ENCODE results near the gene SCGN. TPM values are rescaled to one million over a fixed set of nuclear protein-coding genes. Genes with fewer than 3 reads are reported as not detected.

The SCGN gene
- total and polyA plus RNA-seq, 2 of the 13 experiments (the other 11 are each of a cell fraction or from before 2014, with no cell fraction given), result 2.9 to 29.0 TPM

- TF ChIP-seq THAP9 (CRISPR knock-in tag; IDR thresholded peaks at IDR 0.05; ENCODE audit: borderline replicate concordance), result peak; percentile 82; the same call in 1 of the 2 replicates
- peak; percentile 78; the same call in 1 of the 2 replicates for TF ChIP-seq ZNF644 (CRISPR knock-in tag; IDR thresholded peaks at IDR 0.05; ENCODE audit: low read depth)
- peak; percentile 92 for TF ChIP-seq TOPORS (CRISPR knock-in tag; IDR thresholded peaks at IDR 0.05)
- TF ChIP-seq GPN1 (CRISPR knock-in tag; IDR thresholded peaks at IDR 0.05; ENCODE audit: borderline replicate concordance), result peak; percentile 64; the same call in 1 of the 2 replicates
- TF ChIP-seq U2AF1 (optimal IDR thresholded peaks at IDR 0.05; ENCODE audit: low read depth, low read length), result no peak
- TF ChIP-seq BORCS8-MEF2B (CRISPR knock-in tag; IDR thresholded peaks at IDR 0.05), result peak; percentile 99
- no peak for TF ChIP-seq BRD4 (CRISPR knock-in tag; IDR thresholded peaks at IDR 0.05)
- peak; percentile 78; the same call in 1 of the 2 replicates for TF ChIP-seq ZNF768 (CRISPR knock-in tag; IDR thresholded peaks at IDR 0.05)
- no peak for TF ChIP-seq SYNCRIP (IDR thresholded peaks at IDR 0.05; ENCODE audit: insufficient read depth, low read depth, low read length)
- peak; percentile 69; the same call in 1 of the 2 replicates for TF ChIP-seq ZNF841 (CRISPR knock-in tag; IDR thresholded peaks at IDR 0.05; ENCODE audit: borderline replicate concordance)
- peak; percentile 90; the same call in 1 of the 2 replicates for TF ChIP-seq ZNF790 (CRISPR knock-in tag; IDR thresholded peaks at IDR 0.05; ENCODE audit: borderline replicate concordance)
- peak; percentile 92; the same call in 1 of the 2 replicates for TF ChIP-seq MYNN (CRISPR knock-in tag; IDR thresholded peaks at IDR 0.05; ENCODE audit: low read depth)
- no peak for TF ChIP-seq CREM (IDR thresholded peaks at IDR 0.05)
- peak; percentile 66; the same call in 1 of the 2 replicates for TF ChIP-seq CREM (CRISPR knock-in tag; IDR thresholded peaks at IDR 0.05)
- TF ChIP-seq ATF7 (IDR thresholded peaks at IDR 0.05), result no peak
- no peak for TF ChIP-seq ATF7 (CRISPR knock-in tag; IDR thresholded peaks at IDR 0.05)
- TF ChIP-seq, protein P1, sequence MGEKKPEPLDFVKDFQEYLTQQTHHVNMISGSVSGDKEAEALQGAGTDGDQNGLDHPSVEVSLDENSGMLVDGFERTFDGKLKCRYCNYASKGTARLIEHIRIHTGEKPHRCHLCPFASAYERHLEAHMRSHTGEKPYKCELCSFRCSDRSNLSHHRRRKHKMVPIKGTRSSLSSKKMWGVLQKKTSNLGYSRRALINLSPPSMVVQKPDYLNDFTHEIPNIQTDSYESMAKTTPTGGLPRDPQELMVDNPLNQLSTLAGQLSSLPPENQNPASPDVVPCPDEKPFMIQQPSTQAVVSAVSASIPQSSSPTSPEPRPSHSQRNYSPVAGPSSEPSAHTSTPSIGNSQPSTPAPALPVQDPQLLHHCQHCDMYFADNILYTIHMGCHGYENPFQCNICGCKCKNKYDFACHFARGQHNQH (CRISPR knock-in tag; IDR thresholded peaks at IDR 0.05), result peak; percentile 92
- TF ChIP-seq THRA (CRISPR knock-in tag; IDR thresholded peaks at IDR 0.05; ENCODE audit: borderline replicate concordance), result peak; percentile 88
- peak in 1 of 2 experiments; percentile 100; a peak in 2 of 4 replicates for TF ChIP-seq KLF16 (CRISPR knock-in tag; IDR thresholded peaks at IDR 0.05)
- 0 out of 2 replicates have a peak, but pooled peaks have one; percentile 80 for TF ChIP-seq ZNF333 (CRISPR knock-in tag; IDR thresholded peaks at IDR 0.05; ENCODE audit: borderline replicate concordance)
- peak; percentile 91 for TF ChIP-seq ZNF335 (CRISPR knock-in tag; IDR thresholded peaks at IDR 0.05)
- no peak for TF ChIP-seq ZC3H4 (CRISPR knock-in tag; IDR thresholded peaks at IDR 0.05; ENCODE audit: borderline replicate concordance)
- peak; percentile 94; the same call in 1 of the 2 replicates for TF ChIP-seq HOXD1 (CRISPR knock-in tag; IDR thresholded peaks at IDR 0.05)
- no peak for TF ChIP-seq ATM (IDR thresholded peaks at IDR 0.05; ENCODE audit: borderline replicate concordance)
- TF ChIP-seq ZNF17 (CRISPR knock-in tag; IDR thresholded peaks at IDR 0.05), result peak; percentile 76; the same call in 1 of the 2 replicates
- TF ChIP-seq CREB1 (IDR thresholded peaks at IDR 0.05), result no peak
- no peak for TF ChIP-seq CREB1 (CRISPR knock-in tag; IDR thresholded peaks at IDR 0.05)
- TF ChIP-seq MAX (IDR thresholded peaks at IDR 0.05), result peak; percentile 37; the same call in 1 of the 2 replicates
Measured at GRCh38 chr6:25652007-25652515, at the start of gene SCGN (continued).
